Gastroesophageal sphincter (tissue), 4 donors: Measurements from ENCODE around the gene GPD1. TPM values are rescaled to one million over a fixed set of nuclear protein-coding genes. Genes with fewer than 3 reads are reported as not detected.

Experiments
- ATAC-seq: fragments of 150-250 bp; one replicate; pipeline ENCODE4 v1.9.1; 2016; ENCODE audit warnings: mild to moderate bottlenecking, moderate library complexity
- H3K27ac ChIP-seq, 4 donors: fragments of 200-600 bp; sonication (generic) in 3 of 4; 1 replicate in 3 of 4; 2 replicates in 1 of 4; pipeline ENCODE4 v1.5.1; 2016 to 2019
- H3K27me3 ChIP-seq: fragments of 200-600 bp; sonication (generic); one replicate; pipeline ENCODE4 v1.5.1; 2019
- H3K36me3 ChIP-seq, 2 donors: fragments of 200-600 bp; sonication (generic); one replicate each; pipeline ENCODE4 v1.5.1; 2019; ENCODE audit warnings: control low read depth in 1 of 2
- H3K4me1 ChIP-seq, 3 donors: fragments of 200-600 bp; sonication (generic); 1 replicate in 2 of 3; 2 replicates in 1 of 3; pipeline ENCODE4 v1.5.1; 2016 to 2019; ENCODE audit warnings: control low read depth in 2 of 3
- H3K4me3 ChIP-seq, 2 donors: fragments of 200-600 bp; sonication (generic); one replicate each; pipeline ENCODE4 v1.5.1; 2019; ENCODE audit warnings: mild to moderate bottlenecking in 1 of 2, moderate library complexity in 1 of 2
- H3K9me3 ChIP-seq, 3 donors: fragments of 200-600 bp; sonication (generic); one replicate each; pipeline ENCODE4 v1.5.1; 2017 to 2019; ENCODE audit warnings: control low read depth in 2 of 3
- EP300 ChIP-seq: sonication (generic); formaldehyde crosslinking; IDR thresholded peaks from one replicate; pipeline ENCODE4 v1.6.1; 2017; ENCODE audit warnings: antibody characterized with exemption, mild to moderate bottlenecking
- POLR2A ChIP-seq, 2 donors: fragments of 450-650 bp; IDR thresholded peaks; one replicate each; pipeline ENCODE4 v1.6.1; 2017; ENCODE audit warnings: antibody characterized with exemption in 2 of 2, mild to moderate bottlenecking in 2 of 2, moderate library complexity in 1 of 2
- POLR2AphosphoS5 ChIP-seq: sonication (generic); formaldehyde crosslinking; IDR thresholded peaks from one replicate; pipeline ENCODE4 v1.6.1; 2017; ENCODE audit warnings: antibody characterized with exemption
- WGBS, 2 donors: methylation state at CpG; one replicate each; pipeline ENCODE4 v1.1.5; 2018; ENCODE audit warnings: low coverage in 1 of 2; 5-methylcytosine and 5-hydroxymethylcytosine counted together
- total RNA-seq, 4 donors: library from RNA; depleted of rRNA; stranded (reverse); fragments of >200 nt; gene quantifications; one replicate each; pipeline ENCODE4 v1.1.0, GENCODE V29; 2016
- TF ChIP-seq, protein P1 (sequence below), 4 experiments: fragments of 200-600 bp in 2 of 4; fragments of 450-650 bp in 2 of 4; sonication (generic) in 1 of 4; IDR thresholded peaks; one replicate each; pipeline ENCODE4 v1.5.1; 2017 to 2019; ENCODE audit warnings: antibody characterized with exemption in 4 of 4, mild to moderate bottlenecking in 2 of 4, moderate library complexity in 2 of 4

GPD1 gene
- total RNA-seq, 4 donors from 2014 or later = 0.08 to 49.5 (median 1.3) TPM

DNA sequence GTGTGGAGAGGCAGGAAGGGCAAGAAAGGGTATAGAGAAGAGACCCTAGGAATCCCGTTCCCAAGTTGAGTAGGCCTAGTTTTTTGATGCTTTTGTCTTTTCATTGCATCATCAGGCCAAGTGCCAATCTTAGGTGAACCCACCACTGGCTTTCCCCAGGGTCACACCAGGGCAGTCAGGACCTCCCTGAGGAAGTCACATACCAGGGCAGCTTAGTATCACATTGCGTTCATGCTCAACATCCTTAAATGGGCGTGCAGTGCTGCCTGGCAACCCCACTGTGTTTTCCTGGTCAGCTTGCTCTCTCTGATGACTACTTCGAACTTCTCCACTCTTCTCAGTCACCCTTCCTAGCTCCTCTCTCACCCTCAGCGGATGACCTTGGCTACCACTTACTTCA lies 37.4 kb upstream of the GPD1 start:
- Histone ChIP-seq H3K27me3 (no peaks in the 10 kb centered on the region), H3K27ac (peak overlapping the region in 3 of 4 donors; percentile 32 to 45 (median 43)), H3K4me3 (no peak overlapping the region), H3K36me3 (no peaks in the 10 kb centered on the region), H3K9me3 (no peaks in the 10 kb centered on the region), H3K4me1 (peaks cover 0 to 24% (median 0%) of the 10 kb centered on the region in 3 donors)
- no peak for TF ChIP-seq EP300
- TF ChIP-seq, protein P1, sequence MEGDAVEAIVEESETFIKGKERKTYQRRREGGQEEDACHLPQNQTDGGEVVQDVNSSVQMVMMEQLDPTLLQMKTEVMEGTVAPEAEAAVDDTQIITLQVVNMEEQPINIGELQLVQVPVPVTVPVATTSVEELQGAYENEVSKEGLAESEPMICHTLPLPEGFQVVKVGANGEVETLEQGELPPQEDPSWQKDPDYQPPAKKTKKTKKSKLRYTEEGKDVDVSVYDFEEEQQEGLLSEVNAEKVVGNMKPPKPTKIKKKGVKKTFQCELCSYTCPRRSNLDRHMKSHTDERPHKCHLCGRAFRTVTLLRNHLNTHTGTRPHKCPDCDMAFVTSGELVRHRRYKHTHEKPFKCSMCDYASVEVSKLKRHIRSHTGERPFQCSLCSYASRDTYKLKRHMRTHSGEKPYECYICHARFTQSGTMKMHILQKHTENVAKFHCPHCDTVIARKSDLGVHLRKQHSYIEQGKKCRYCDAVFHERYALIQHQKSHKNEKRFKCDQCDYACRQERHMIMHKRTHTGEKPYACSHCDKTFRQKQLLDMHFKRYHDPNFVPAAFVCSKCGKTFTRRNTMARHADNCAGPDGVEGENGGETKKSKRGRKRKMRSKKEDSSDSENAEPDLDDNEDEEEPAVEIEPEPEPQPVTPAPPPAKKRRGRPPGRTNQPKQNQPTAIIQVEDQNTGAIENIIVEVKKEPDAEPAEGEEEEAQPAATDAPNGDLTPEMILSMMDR (IDR thresholded peaks at IDR 0.05) = no peak
- TF ChIP-seq POLR2AphosphoS5 = no peak
- TF ChIP-seq POLR2A (IDR thresholded peaks at IDR 0.05) = no peak
- peak; percentile 76 for ATAC-seq
- 27 to 39% methylated on average over 3 to 5 of the region's 5 CpGs for WGBS, 2 donors

DNA sequence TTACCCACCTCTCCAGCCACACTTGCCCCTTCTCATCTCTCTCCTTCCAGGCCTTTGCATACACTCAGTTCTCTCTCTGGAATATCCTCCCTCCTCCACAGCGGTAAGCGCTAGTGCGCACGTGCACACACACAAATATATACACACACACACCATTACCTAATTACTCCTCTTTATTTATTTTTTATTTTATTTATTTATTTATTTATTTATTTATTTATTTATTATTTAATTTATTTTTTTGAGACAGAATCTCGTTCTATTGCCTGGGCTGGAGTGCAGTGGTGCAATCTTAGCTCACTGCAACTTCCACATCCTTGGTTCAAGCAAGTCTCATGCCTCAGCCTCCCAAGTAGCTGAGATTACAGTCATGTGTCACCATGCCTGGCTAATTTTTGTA lies 34.7 kb upstream of the GPD1 start:
- no peak for ATAC-seq
- Histone ChIP-seq H3K4me3 (no peak overlapping the region), H3K27ac (no peak overlapping the region), H3K9me3 (no peaks in the 10 kb centered on the region), H3K36me3 (no peaks in the 10 kb centered on the region), H3K27me3 (no peaks in the 10 kb centered on the region), H3K4me1 (peaks cover 0 to 24% (median 0%) of the 10 kb centered on the region in 3 donors)
- TF ChIP-seq EP300 (no peak), POLR2A (IDR thresholded peaks at IDR 0.05) (no peak), POLR2AphosphoS5 (no peak)
- TF ChIP-seq, protein P1 (IDR thresholded peaks at IDR 0.05) = no peak
- WGBS, 2 donors = 90 to 96% methylated on average over 4 to 5 of the region's 5 CpGs

DNA sequence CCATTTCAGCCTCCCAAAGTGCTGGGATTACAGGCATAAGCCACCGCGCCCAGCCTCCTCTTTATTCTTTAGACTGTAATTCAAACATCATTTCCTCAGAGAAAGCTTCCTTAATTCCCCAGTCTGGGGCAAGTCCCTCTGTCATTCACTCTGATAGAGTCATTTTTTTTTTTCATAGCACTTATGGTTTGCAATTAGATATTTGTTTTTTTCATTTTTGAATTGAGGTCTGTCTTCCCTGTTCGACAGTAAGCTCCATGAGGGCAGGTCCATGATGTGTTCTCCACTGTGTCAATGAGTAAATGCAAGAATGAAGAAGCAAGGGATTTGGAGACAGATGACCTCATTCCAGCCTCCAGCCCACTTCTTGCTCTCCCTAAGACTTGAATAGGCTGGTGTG lies 34.3 kb upstream of the GPD1 start:
- WGBS, 2 donors = 80 to 93% methylated on average over 1 to 3 of the region's 3 CpGs
- Histone ChIP-seq H3K27ac (no peak overlapping the region), H3K9me3 (no peaks in the 10 kb centered on the region), H3K27me3 (no peaks in the 10 kb centered on the region), H3K4me3 (no peak overlapping the region), H3K4me1 (peaks cover 0 to 24% (median 0%) of the 10 kb centered on the region in 3 donors), H3K36me3 (no peaks in the 10 kb centered on the region)
- TF ChIP-seq POLR2AphosphoS5 (no peak), POLR2A (IDR thresholded peaks at IDR 0.05) (no peak), EP300 (no peak)
- TF ChIP-seq, protein P1 (IDR thresholded peaks at IDR 0.05) = no peak
- ATAC-seq = no peak

DNA sequence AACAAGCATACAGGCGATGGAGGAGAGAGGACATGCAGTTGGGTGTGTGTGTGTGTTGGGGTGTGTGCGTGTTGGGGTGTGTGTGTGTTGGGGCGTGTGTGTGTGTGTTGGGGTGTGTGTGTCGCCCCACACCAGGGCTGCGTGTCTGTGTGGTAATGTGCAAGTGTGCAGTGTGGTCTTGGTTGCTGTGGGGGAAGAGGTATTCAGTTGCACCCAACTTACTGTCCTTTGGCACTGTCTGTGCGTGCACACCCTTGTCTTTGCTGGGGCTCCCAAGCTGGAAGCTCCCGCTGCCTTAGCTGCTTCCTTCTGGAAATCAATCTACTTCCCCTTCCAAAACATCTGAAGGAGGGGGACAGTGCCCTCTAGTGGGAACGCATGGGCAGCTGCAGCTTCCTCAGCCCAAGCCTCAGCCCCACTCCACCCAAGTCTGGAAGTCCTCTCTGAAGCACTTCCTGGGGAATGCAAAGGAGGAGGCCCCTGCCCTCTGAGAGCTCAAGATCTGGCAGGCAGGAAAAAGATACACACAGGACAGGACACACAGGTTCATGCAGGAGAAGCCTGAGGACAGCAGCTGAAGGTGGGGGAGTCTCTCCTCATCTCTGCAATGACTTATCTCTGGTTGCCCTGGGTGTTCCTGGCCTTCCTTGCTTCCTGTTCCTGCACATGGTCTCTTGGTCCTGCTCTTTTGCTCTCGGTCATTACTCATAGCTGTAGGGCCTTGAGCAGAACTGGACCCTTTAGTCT lies 33.3 kb upstream of the GPD1 start:
- Histone ChIP-seq H3K9me3 (no peaks in the 10 kb centered on the region), H3K27me3 (no peaks in the 10 kb centered on the region), H3K4me3 (no peak overlapping the region), H3K27ac (no peak overlapping the region), H3K36me3 (no peaks in the 10 kb centered on the region), H3K4me1 (peaks cover 0 to 30% (median 0%) of the 10 kb centered on the region in 3 donors)
- ATAC-seq = peak; percentile 73
- WGBS, 2 donors = 40 to 53% methylated on average over 6 to 8 of the region's 9 CpGs
- TF ChIP-seq, protein P1 (IDR thresholded peaks at IDR 0.05) = peak; percentile 90 to 96 (median 94)
- TF ChIP-seq POLR2AphosphoS5 (peak; percentile 11), POLR2A (IDR thresholded peaks at IDR 0.05) (no peak)
